NCI-H2196 treated with DMSO at 0.1 percent for 48 hours (cell line): ENCODE data around the gene AP2B1.

Experiments
- DNase-seq: peaks from one replicate; lab custom pipeline; 2025; ENCODE audit not compliant: unreplicated experiment; lab: John Stamatoyannopoulos, UW

AP2B1 gene

DNA sequence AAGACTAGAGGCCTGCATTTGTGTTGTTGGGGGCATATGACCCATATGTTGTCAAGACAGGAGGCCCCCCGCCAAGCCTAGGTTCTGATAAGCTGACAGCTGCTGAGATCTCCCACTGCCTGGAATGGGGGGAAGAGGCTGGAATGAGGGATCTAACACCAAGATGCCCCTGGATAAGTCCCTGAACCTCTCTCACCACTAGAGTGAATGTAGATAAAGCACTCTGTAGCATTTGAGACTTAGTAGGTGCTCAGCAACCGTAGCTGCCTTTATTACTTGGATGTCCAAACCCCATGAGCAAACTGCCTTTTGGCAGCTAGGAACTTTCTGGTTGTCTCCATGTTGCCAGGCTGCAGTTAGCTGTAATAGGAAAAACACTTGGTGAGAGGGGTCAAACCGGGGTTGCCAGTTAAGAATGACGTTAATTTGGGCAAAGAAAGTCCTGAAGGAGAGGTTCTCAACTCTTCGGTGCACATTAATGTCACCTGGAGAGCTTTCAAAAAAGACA, 139.9 kb downstream of the AP2B1 start:
- no peak for DNase-seq

- DNase-seq: no peak
Measured at GRCh38 chr17:35727635-35728034, 140.5 kb downstream of the AP2B1 start.

GRCh38 chr17:35728551-35728950, 141.4 kb downstream of the AP2B1 start:
- no peak for DNase-seq

GRCh38 chr17:35729405-35729833, 142.3 kb downstream of the AP2B1 start:
- DNase-seq: no peak

GRCh38 chr17:35730400-35731005, 143.4 kb downstream of the AP2B1 start:
- DNase-seq: no peak

DNA sequence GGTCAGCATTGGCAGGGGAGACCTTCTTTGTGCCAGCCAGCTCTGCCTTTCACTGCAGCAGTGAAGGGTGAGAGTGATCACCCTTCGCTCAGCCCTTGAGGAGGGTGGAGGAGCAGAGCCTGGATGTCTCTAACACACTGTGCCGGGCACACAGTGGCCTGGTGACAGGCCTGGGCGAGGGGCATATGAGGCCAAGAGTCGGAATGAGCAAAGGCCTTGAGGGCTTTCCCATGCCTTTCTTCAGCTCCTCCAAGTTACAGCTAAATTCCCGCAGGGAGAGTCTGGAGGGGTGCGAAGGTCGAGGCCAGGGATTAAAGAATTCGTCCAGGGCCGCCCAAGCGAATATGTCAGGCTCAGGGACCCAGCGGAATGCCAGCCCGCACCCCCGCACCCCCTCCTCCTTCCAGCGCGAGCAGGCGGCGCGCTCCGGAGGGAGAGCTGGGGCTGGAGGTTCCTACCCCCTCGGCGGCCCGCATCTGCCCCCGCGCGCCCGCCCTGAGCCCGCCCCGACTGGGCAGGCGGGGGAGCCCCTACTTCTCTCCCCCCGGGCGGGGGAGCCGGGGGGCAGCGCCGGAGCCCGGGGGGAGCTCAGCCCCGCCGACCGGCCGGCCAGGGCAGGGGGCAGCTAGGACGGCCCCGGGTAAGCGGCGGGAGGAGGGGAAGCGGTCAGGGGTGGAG, 144.3 kb downstream of the AP2B1 start, which contains the start of gene RASL10B:
Gene RASL10B (plus strand): TSS at position 401 of the 678 bp plus-strand sequence. CDS start 3,546 bp downstream, outside the sequence.
- DNase-seq: no peak

- DNase-seq: no peak
Measured at GRCh38 chr17:35731917-35732805, 145.0 kb downstream of the AP2B1 start.

DNA sequence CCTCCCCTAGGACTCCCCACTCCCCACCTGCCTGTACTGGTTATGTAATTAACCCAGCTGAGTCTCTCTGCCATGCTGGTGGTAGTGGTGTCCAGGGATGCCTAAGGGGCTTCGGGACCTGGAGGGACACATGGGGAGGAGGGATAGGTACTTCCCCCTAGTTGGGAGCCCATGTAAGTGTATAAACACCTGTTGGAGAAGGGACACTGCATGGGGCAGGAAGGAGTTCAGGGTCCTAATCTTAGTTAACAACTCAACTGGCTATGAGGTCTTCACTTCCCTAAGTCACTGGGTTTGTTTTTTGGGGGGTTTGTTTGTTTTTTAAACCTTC, 145.6 kb downstream of the AP2B1 start:
- no peak for DNase-seq

DNA sequence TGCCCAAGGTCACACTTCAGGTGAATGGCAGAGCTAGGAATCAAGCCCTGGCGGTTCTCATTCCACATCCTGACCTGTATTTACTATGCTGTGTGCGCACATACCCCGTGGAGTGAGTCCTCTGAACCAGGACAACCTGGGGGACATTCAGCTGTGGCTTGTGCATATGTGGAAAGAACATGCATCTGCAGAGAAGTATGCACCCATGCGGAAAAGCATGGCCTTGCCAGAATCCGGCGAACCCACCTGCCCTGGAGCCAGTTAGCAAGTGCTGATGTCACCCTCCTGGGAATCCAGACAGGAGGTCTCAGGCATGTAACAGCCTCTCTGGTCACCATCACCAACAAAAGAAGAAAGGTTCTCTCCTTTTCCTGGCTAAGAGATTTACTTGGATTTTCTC, 146.2 kb downstream of the AP2B1 start:
- no peak for DNase-seq

GRCh38 chr17:35734396-35734795, 147.3 kb downstream of the AP2B1 start:
- DNase-seq: no peak

- no peak for DNase-seq
Measured at GRCh38 chr17:35735036-35735805, 148.1 kb downstream of the AP2B1 start.

DNA sequence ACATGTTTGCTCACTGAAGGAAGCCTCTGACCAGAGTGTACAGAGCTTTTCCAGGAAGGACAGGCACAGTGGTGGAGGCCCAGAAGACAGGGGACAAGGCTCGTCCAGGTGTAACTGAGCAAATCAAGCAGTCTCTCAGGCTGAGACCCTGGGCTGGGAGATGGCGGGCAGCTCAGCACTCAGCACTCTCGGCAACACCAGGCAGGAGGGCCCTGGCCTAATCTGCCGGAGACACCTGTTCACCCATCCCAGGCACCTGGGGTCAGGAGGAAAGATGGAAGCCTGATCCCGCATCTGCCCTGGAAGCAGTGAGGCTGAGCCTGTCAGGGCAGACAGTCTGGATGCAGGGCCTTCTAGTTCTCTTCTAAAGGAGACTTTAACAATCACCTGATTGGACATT, 149.1 kb downstream of the AP2B1 start:
- DNase-seq: no peak

- no peak for DNase-seq
Measured at GRCh38 chr17:35738519-35739133, 151.5 kb downstream of the AP2B1 start.

DNA sequence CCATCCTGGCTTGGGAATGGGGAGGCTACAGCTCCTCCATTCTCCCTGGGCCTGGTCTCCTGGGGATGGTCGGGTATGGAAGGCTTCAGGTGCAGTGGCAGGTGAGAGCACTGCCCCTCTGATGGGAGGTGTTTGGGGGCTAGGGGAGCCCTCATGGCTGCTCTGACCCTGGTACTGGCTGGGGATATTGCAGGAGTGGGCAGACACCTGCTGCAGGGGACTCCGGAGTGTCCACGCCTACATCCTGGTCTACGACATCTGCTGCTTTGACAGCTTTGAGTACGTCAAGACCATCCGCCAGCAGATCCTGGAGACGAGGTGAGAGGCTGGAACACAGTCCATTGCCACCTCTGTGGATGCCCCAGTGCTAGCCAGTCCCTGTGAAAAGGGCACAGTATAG, 153.1 kb downstream of the AP2B1 start:
- no peak for DNase-seq

DNA sequence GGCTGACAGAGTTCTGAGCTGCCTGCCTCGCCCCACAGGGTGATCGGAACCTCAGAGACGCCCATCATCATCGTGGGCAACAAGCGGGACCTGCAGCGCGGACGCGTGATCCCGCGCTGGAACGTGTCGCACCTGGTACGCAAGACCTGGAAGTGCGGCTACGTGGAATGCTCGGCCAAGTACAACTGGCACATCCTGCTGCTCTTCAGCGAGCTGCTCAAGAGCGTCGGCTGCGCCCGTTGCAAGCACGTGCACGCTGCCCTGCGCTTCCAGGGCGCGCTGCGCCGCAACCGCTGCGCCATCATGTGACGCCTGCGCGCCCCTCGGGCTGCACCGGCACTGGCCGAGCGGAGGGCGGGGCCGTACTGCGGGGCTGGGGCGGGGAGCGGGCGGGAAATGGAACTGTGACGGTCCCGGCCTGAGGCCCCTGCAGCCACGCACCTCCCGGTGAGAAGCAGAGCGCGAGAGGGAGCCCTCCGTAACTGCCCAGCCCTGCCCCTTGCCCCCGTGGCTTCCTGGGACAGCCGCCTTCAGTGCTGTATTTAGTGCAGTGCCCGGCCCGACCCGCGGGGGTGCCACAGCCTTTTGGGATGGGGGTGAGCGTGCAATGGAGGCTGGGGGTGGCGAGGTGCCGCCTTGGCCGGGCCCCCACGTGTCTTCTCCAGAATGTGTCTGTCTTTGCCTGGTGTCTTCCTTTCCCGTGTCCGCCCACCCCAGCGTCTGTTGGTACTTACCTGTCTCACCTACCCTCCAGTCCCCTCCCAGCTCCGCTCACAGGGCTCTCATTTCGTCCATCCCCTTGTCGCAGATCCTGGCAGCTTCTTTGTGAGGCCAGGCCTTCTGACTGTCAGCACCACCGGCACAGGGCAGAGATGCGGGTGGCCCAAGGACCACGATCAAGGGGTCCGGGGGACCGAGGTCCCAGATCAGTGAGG, 154.1 kb downstream of the AP2B1 start:
- DNase-seq: no peak

DNA sequence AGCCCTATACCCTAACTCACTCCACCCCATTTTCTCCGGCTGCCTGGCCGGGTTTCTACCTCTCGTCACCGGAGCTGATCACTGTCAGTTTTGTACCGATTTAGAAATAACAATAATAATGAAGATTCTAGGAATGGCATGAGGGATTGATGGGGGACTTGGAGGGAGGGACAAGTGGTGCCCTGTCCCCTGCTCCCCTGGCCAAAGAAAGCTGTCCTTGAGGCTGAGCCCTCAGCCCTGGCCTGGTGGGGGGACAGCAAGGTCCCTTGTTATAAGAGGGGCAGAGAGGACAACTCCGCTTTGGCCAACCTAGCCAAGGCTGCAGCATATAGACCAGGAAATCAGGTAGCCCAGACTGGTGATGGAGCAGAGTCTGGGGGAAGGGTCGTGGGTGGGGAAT, 155.4 kb downstream of the AP2B1 start:
- DNase-seq: no peak

DNA sequence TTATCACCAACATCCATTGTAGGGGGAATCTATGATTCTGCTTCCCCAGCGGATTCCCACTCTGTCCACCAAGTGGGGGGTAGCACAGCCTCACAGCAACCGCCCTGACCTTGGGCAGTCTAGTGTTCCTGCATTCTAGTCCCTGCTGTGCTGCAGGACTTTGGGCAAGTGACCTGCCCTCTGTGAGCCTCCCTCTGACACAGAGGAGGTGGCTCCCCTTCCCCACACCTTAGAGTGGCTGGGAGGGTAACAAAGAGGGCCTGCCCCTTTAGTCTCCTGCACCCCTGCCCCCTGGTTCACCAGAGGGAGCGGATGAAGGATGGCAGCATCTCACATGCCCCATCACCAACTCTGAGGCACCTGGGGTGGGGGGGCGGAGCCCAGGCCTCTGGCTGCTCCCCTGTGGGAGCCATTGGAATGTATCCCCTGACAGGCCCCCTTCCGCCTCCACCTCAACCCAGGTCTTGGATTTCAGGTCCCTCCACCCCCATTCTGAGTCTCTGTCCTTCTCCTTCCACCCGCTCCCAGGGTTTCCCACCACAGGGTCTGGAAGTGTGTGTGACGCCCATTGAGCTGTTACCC, 155.9 kb downstream of the AP2B1 start:
- DNase-seq: no peak

DNA sequence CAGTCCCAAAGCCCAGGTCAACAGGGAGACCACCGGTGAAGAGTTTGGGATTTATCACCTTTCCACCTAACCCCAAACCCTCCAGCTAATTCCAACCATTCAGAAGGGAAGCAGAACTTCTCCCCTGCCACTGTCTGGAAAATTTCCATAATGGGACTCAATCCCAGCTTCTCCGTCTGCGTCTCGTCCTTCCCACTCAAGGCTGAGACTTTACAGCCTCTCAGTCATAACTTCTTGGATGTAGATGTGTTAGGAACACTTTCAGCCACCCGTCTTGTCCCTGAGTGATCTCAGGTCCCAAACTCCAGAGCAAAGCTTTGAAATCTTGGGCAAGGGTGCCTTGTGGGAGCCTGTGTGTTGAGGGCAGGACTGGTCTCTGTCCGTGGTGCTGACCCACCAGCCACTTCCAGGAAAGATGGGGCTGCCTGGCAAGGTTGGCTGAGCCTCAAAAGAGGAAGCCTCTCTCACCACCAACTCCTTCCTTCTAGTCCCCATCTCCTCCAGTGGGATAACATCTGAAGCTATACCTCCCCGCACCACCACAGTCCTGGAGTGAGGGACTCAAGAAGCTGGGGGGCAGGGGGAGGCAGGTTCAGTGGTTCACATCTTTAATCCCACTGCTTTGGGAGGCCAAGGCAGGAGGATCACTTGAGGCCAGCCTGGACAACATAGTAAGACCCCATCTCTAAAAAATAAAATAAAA, 156.7 kb downstream of the AP2B1 start:
- DNase-seq: no peak
